ENCODE results near the gene PSME3.

DNA sequence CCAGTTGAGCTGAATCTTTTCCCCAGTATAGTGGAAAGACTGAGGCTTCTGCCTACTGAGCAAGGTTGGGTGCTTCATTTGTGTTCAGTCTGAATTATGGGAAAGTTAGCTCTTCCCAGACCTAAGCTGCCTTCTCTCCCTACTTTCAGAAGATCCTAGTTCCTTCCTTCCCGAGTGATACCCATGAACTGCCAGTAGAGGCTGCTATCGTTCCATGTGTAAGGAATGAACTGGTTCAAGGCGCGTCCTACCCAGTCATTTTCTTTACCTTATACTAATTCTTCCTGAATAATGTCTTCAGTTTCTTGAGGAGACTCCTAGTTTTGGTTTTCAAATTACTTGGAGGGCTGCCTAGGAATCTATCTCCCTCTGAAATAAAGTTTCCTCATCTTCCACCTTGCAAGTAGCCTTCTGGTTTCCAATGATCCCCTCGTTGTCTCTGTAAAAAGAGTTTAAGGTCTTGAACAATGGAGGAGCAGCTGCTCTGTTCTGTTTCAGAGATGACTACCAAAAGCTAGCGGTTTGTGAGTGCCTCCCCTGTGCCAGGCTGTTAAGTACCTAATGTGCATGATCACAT, 10.2 kb downstream of the PSME3 start:
- TF ChIP-seq CTCF (IDR thresholded peaks at IDR 0.05; ENCODE audit: poor library complexity): peak; percentile 85
- no peak for TF ChIP-seq EZH2 (IDR thresholded peaks at IDR 0.05; ENCODE audit: borderline replicate concordance)
